Neuronal stem cell (in vitro differentiated cells): Measurements from ENCODE around the gene MICAL3.

Experiments
- DNase-seq: peaks from one replicate; pipeline ENCODE4 v3.0.0-alpha.2; 2013; ENCODE audit warnings: low spot score
- H2AFZ ChIP-seq: one replicate; pipeline ENCODE4 v1.6.1; 2013; ENCODE audit warnings: mild to moderate bottlenecking, low read length, inconsistent platforms
- H2AK5ac ChIP-seq: 2 replicates; pipeline ENCODE4 v1.6.1; 2013; ENCODE audit warnings: low read depth, mild to moderate bottlenecking, inconsistent platforms, low read length, moderate library complexity, mixed read lengths
- H2BK120ac ChIP-seq: 2 replicates; pipeline ENCODE4 v1.6.1; 2013; ENCODE audit warnings: low read depth, mild to moderate bottlenecking, inconsistent platforms, low read length, moderate library complexity, mixed read lengths
- H2BK12ac ChIP-seq: one replicate; pipeline ENCODE4 v1.6.1; 2013; ENCODE audit warnings: low read length, inconsistent platforms
- H2BK15ac ChIP-seq: 2 replicates; pipeline ENCODE4 v1.6.1; 2013; ENCODE audit warnings: mild to moderate bottlenecking, low read length, inconsistent platforms, mixed read lengths
- H2BK5ac ChIP-seq: one replicate; pipeline ENCODE4 v1.6.1; 2013; ENCODE audit warnings: inconsistent platforms, mild to moderate bottlenecking, low read length, moderate library complexity
- H3K14ac ChIP-seq: one replicate; pipeline ENCODE4 v1.6.1; 2013; ENCODE audit warnings: low read length, inconsistent platforms
- H3K18ac ChIP-seq: 2 replicates; pipeline ENCODE4 v1.6.1; 2013; ENCODE audit warnings: low read length, inconsistent platforms
- H3K23ac ChIP-seq: 2 replicates; pipeline ENCODE4 v1.6.1; 2013; ENCODE audit warnings: low read depth, mild to moderate bottlenecking, mixed read lengths, low read length, inconsistent platforms; ENCODE audit not compliant: poor library complexity
- H3K27ac ChIP-seq: replicated peaks from 3 replicates; pipeline ENCODE4 v1.5.1; 2013; ENCODE audit warnings: low read length, inconsistent platforms
- H3K27me3 ChIP-seq, 3 experiments: 2 replicates each; pipeline ENCODE4 v1.6.1; 2013; ENCODE audit warnings: low read length in 3 of 3, mild to moderate bottlenecking in 2 of 3, inconsistent platforms in 1 of 3, low read depth in 1 of 3, mixed read lengths in 1 of 3, moderate library complexity in 1 of 3; ENCODE audit not compliant: control insufficient read depth in 3 of 3, insufficient read depth in 3 of 3
- H3K36me3 ChIP-seq, 2 donors: replicated peaks in 1 of 2; 2 replicates each; pipeline ENCODE4 v1.6.1; 2013; ENCODE audit warnings: low read length in 2 of 2; ENCODE audit not compliant: control insufficient read depth in 2 of 2, insufficient read depth in 2 of 2
- H3K4ac ChIP-seq: 2 replicates; pipeline ENCODE4 v1.6.1; 2013; ENCODE audit warnings: inconsistent platforms, mild to moderate bottlenecking, low read length, moderate library complexity
- H3K4me1 ChIP-seq, 2 donors: 1 replicate in 1 of 2; 2 replicates in 1 of 2; pipeline ENCODE4 v1.6.1; 2013; ENCODE audit warnings: low read length in 2 of 2, low read depth in 1 of 2; ENCODE audit not compliant: control insufficient read depth in 2 of 2, insufficient read depth in 1 of 2
- H3K4me2 ChIP-seq: one replicate; pipeline ENCODE4 v1.6.1; 2013; ENCODE audit warnings: mild to moderate bottlenecking, low read length, inconsistent platforms; ENCODE audit not compliant: insufficient read depth, poor library complexity, severe bottlenecking
- H3K4me3 ChIP-seq, 2 donors: 2 replicates each; pipeline ENCODE4 v1.5.1; 2013; ENCODE audit warnings: low read length in 2 of 2, mild to moderate bottlenecking in 2 of 2, inconsistent platforms in 1 of 2, moderate library complexity in 1 of 2
- H3K79me1 ChIP-seq: one replicate; pipeline ENCODE4 v1.6.1; 2013; ENCODE audit warnings: low read depth, mild to moderate bottlenecking, inconsistent platforms, low read length, moderate library complexity
- H3K9ac ChIP-seq: one replicate; pipeline ENCODE4 v1.6.1; 2013; ENCODE audit warnings: mild to moderate bottlenecking, low read depth, low read length, inconsistent platforms; ENCODE audit not compliant: poor library complexity
- H3K9me3 ChIP-seq, 2 donors: replicated peaks in 1 of 2; 2 replicates each; pipeline versions ENCODE3 to v1.6.1; 2013; ENCODE audit warnings: low read length in 2 of 2, mild to moderate bottlenecking in 2 of 2, inconsistent platforms in 1 of 2, low read depth in 1 of 2, mixed read lengths in 1 of 2, moderate library complexity in 1 of 2; ENCODE audit not compliant: control insufficient read depth in 2 of 2, insufficient read depth in 1 of 2
- H4K8ac ChIP-seq: one replicate; pipeline ENCODE4 v1.6.1; 2013; ENCODE audit warnings: low read depth, mild to moderate bottlenecking, inconsistent platforms, low read length, moderate library complexity
- H4K91ac ChIP-seq: one replicate; pipeline ENCODE4 v1.6.1; 2013; ENCODE audit warnings: low read length, low read depth, mild to moderate bottlenecking, inconsistent platforms; ENCODE audit not compliant: poor library complexity
- WGBS, 2 donors: extraction: QIAGEN DNeasy Blood & Tissue Kit; methylation state at CpG; one replicate each; pipeline ENCODE4 v1.1.7; 2013; ENCODE audit warnings: missing lambda C conversion rate in 2 of 2, mixed read lengths in 1 of 2; ENCODE audit not compliant: insufficient read length in 2 of 2, insufficient replicate concordance in 1 of 2; ENCODE audit errors: extremely low coverage in 2 of 2; 5-methylcytosine and 5-hydroxymethylcytosine counted together

Gene MICAL3

DNA sequence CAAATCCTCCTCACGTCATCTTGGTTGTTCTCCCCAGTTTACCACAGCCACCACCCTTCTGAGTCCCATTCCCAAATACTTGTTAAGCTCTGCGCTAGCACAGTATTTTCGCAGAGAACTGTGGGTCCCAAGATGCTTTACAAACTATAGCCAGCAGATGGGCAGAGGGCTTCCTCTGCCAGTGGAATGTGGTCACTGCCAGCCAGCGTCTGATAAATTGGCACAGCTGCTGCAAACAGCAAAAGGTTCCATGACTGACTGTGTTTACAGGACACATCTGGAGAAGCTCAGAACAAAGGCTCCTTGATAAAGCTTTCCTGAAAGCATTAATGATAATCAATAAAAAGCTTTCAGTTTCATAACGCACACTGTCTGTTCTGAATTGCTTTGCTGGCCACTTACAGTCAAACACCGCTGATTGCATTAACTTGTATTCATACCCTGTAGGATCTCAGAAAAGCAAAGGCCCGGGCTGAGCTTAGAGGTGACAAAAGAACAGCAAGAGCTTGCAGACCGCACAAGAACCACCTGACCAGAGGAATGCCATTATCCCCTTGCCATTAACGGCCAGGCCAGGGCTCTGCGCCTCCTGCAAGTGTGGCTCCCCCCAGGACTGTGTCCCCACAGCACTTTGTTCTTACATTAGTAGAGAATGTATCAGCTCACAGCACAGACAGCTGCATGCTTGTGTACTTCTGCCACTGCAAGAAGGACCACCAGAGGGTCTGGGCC lies 120.6 kb downstream of the MICAL3 start:
- Histone ChIP-seq H4K8ac (no peak overlapping the region), H3K9ac (no peak overlapping the region), H3K4me1 (peaks cover 12 to 13% of the 10 kb centered on the region in 2 donors), H3K27me3 (no peaks in the 10 kb centered on the region), H3K4ac (no peak overlapping the region), H3K27ac (peak overlapping the region; percentile 8), H3K18ac (peak overlapping the region; percentile 44), H3K4me2 (no peak overlapping the region), H4K91ac (no peak overlapping the region), H3K9me3 (no peaks in the 10 kb centered on the region), H2BK120ac (no peak overlapping the region), H2AFZ (peak overlapping the region; percentile 14), H2BK15ac (no peak overlapping the region), H2AK5ac (no peak overlapping the region), H3K36me3 (peaks cover 10 to 36% of the 10 kb centered on the region in 2 donors), H3K14ac (no peak overlapping the region), H3K23ac (no peak overlapping the region), H3K4me3 (no peak overlapping the region), H2BK12ac (no peak overlapping the region), H3K79me1 (peaks cover 5% of the 10 kb centered on the region), H2BK5ac (no peak overlapping the region)
- WGBS, 2 donors, result no CpG with 5 or more reads among the region's 10 CpGs
- DNase-seq, result peak; percentile 69

DNA sequence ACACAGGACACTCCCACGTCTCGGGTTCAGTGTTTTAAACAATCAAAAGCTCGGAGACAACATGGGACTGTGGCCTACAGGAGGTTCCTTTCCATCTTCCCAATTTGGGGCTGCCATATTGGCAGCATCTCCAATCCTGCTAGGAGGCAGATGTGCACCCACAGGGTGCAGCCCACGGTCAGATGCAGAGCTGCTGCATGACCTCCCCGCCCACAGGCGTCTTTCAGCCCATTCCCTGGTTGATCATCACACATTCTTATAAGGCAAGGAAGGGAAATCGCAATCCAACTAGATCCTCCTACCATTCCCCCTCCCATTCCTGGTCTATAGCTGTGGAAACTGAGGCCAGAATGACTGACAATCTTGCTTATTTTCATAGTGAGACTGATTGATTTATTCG lies 121.4 kb downstream of the MICAL3 start:
- Histone ChIP-seq H3K23ac (no peak overlapping the region), H3K14ac (no peak overlapping the region), H4K8ac (no peak overlapping the region), H3K4me2 (no peak overlapping the region), H3K9me3 (no peaks in the 10 kb centered on the region), H3K4ac (no peak overlapping the region), H3K27me3 (no peaks in the 10 kb centered on the region), H2BK5ac (no peak overlapping the region), H2BK15ac (no peak overlapping the region), H3K36me3 (peaks cover 13 to 39% of the 10 kb centered on the region in 2 donors), H2AK5ac (no peak overlapping the region), H3K79me1 (peaks cover 4% of the 10 kb centered on the region), H3K4me1 (peaks cover 12 to 13% of the 10 kb centered on the region in 2 donors), H4K91ac (no peak overlapping the region), H2AFZ (no peak overlapping the region), H3K4me3 (peak overlapping the region in 1 of 2 donors; percentile 5), H2BK12ac (no peak overlapping the region), H3K9ac (no peak overlapping the region), H2BK120ac (no peak overlapping the region), H3K27ac (no peak overlapping the region), H3K18ac (peak overlapping the region; percentile 8)
- no CpG with 5 or more reads among the region's 8 CpGs for WGBS, 2 donors
- no peak for DNase-seq

DNA sequence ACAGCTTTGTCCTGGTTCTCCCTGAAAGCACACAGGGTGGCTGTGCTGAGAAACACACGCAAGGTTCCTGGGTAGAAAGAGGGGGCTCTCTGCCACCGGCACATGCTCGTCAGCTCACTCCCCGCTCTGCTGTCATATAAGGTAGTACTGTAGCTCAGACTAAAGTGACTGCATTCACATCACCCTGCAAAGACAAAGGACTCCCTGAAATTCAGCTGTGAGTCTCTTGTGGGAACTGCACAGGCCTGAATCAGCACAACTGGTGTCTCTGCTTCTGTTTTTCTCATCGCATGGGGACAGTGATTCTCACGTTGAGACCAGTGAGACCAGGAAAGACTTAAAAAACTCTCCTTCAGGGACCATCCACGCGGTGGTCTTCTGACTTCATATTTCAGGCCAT lies 126.0 kb downstream of the MICAL3 start:
- H3K9ac ChIP-seq, result no peak overlapping the region
- no peak overlapping the region for H4K8ac ChIP-seq
- H3K4me3 ChIP-seq, result no peak overlapping the region
- no peak overlapping the region for H2BK12ac ChIP-seq
- no peak overlapping the region for H3K27ac ChIP-seq
- H2BK5ac ChIP-seq, result no peak overlapping the region
- H2BK15ac ChIP-seq, result no peak overlapping the region
- peaks cover 2 to 4% of the 10 kb centered on the region in 2 donors for H3K4me1 ChIP-seq
- H3K14ac ChIP-seq, result no peak overlapping the region
- H4K91ac ChIP-seq, result no peak overlapping the region
- no peak overlapping the region for H3K18ac ChIP-seq
- no peak overlapping the region for H2AFZ ChIP-seq
- WGBS, 2 donors, result no CpG with 5 or more reads among the region's 8 CpGs
- H3K4ac ChIP-seq, result no peak overlapping the region
- H3K4me2 ChIP-seq, result no peak overlapping the region
- H2AK5ac ChIP-seq, result no peak overlapping the region
- H3K27me3 ChIP-seq, result no peaks in the 10 kb centered on the region
- no peak overlapping the region for H2BK120ac ChIP-seq
- H3K9me3 ChIP-seq, result no peaks in the 10 kb centered on the region
- no peak overlapping the region for H3K23ac ChIP-seq
- no peak for DNase-seq
- H3K36me3 ChIP-seq, result peaks cover 15 to 48% of the 10 kb centered on the region in 2 donors
- no peaks in the 10 kb centered on the region for H3K79me1 ChIP-seq

DNA sequence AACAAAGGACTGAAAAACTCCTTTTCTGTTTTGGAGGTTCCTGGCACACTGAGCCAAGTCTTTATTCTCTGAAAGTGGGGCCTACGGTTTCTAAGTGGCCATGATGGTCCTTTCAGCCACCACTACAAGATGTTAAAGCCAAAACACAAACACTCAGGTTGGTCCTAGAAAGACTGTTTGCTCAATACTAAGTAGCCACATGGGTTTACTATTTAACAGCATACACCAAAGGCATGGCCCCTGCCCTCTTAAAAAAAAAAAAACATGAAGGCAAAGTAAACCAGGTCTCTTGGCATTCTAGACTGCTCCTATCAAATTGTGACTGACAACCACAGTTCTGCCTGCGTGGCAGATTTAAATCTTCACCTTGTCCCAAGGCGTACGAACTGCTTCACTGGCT lies 126.5 kb downstream of the MICAL3 start:
- Histone ChIP-seq H3K36me3 (peaks cover 17 to 54% of the 10 kb centered on the region in 2 donors), H3K14ac (no peak overlapping the region), H3K4me1 (no peaks in the 10 kb centered on the region), H4K91ac (no peak overlapping the region), H3K9me3 (no peaks in the 10 kb centered on the region), H4K8ac (no peak overlapping the region), H3K27me3 (no peaks in the 10 kb centered on the region), H2AFZ (no peak overlapping the region), H3K23ac (no peak overlapping the region), H2BK120ac (no peak overlapping the region), H3K4ac (no peak overlapping the region), H3K27ac (no peak overlapping the region), H3K4me3 (no peak overlapping the region), H2BK5ac (no peak overlapping the region), H2AK5ac (no peak overlapping the region), H2BK12ac (no peak overlapping the region), H3K4me2 (no peak overlapping the region), H3K18ac (no peak overlapping the region), H2BK15ac (no peak overlapping the region), H3K79me1 (no peaks in the 10 kb centered on the region), H3K9ac (no peak overlapping the region)
- WGBS, 2 donors, result no CpG with 5 or more reads among the region's 4 CpGs
- no peak for DNase-seq
